ENCODE measurements around the gene SLC25A22. TPM values are rescaled to one million over a fixed set of nuclear protein-coding genes. Genes with fewer than 3 reads are reported as not detected.

SLC25A22 gene
- total and polyA plus RNA-seq, 4 donors: 10.6 to 38.2 (median 27.5) TPM

DNA sequence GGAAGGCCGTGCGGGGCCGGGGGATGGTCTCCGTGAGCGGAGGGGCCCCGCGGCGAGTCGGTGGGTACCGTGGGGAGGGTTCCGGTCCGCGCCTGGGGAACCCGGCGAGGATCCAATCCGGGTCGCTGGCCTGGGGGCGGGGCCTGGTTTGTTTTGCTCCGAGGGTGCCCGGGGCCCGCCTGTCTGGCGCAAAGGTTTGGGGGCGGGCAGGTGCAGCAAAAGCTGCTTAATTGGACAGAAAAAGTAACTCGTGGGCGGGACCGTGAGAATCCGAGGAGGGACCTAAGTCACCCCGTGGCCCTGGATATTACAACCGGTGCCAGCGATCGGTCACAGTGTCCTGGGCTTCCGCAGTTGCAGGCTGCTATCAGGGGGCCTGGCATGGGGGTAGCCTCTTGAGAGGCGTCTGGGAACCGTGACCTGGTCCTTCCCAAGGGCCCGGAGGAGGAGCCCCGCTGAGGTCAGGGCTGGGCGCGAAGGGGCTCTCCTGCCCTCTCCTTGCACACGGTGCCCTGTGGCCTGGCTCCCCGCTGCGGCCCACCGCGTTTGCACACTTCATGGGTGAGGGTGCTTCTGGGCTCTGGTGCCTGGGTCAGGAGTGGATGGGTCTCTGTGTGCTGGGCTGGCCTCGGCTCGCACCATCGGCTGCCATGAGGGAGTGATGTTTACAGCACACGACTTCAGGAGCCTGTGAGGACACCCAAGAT, 22.0 kb upstream of the SLC25A22 start:
- H3K36me3 ChIP-seq (ENCODE audit: control insufficient read depth in 4 of 4, insufficient read depth in 4 of 4, low read length in 4 of 4): peaks cover 0 to 37% (median 2%) of the 10 kb centered on the region in 4 donors
- TF ChIP-seq, protein P1, sequence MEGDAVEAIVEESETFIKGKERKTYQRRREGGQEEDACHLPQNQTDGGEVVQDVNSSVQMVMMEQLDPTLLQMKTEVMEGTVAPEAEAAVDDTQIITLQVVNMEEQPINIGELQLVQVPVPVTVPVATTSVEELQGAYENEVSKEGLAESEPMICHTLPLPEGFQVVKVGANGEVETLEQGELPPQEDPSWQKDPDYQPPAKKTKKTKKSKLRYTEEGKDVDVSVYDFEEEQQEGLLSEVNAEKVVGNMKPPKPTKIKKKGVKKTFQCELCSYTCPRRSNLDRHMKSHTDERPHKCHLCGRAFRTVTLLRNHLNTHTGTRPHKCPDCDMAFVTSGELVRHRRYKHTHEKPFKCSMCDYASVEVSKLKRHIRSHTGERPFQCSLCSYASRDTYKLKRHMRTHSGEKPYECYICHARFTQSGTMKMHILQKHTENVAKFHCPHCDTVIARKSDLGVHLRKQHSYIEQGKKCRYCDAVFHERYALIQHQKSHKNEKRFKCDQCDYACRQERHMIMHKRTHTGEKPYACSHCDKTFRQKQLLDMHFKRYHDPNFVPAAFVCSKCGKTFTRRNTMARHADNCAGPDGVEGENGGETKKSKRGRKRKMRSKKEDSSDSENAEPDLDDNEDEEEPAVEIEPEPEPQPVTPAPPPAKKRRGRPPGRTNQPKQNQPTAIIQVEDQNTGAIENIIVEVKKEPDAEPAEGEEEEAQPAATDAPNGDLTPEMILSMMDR (IDR thresholded peaks at IDR 0.05; ENCODE audit: control extremely low read depth, extremely low read depth): no peak
- WGBS, 2 donors: 2 to 5% methylated on average over 38 to 47 of the region's 47 CpGs
- H3K4me3 ChIP-seq: peak overlapping the region; percentile 85
- no peaks in the 10 kb centered on the region for H3K27me3 ChIP-seq (ENCODE audit: control insufficient read depth in 3 of 3, insufficient read depth in 3 of 3, low read length in 2 of 3)
- H3K4me1 ChIP-seq (ENCODE audit: control insufficient read depth in 5 of 5, insufficient read depth in 5 of 5, low read length in 5 of 5): peaks cover 4 to 25% (median 5%) of the 10 kb centered on the region in 5 donors
- peak; percentile 50 for ATAC-seq (ENCODE audit: insufficient read depth, low FRiP score)
- DNase-seq: peak; percentile 57 to 76 (median 75)
- H3K9me3 ChIP-seq (ENCODE audit: control insufficient read depth in 4 of 4, insufficient read depth in 3 of 4, low read length in 3 of 4): peaks cover 0 to 3% (median 0%) of the 10 kb centered on the region in 4 donors
- H3K27ac ChIP-seq (ENCODE audit: low read depth in 1 of 2, low read length in 1 of 2): peak overlapping the region; percentile 94 to 95
- H3K9ac ChIP-seq (ENCODE audit: insufficient read depth in 1 of 2, low read length in 2 of 2): peak overlapping the region in 1 of 2 donors; percentile 37

DNA sequence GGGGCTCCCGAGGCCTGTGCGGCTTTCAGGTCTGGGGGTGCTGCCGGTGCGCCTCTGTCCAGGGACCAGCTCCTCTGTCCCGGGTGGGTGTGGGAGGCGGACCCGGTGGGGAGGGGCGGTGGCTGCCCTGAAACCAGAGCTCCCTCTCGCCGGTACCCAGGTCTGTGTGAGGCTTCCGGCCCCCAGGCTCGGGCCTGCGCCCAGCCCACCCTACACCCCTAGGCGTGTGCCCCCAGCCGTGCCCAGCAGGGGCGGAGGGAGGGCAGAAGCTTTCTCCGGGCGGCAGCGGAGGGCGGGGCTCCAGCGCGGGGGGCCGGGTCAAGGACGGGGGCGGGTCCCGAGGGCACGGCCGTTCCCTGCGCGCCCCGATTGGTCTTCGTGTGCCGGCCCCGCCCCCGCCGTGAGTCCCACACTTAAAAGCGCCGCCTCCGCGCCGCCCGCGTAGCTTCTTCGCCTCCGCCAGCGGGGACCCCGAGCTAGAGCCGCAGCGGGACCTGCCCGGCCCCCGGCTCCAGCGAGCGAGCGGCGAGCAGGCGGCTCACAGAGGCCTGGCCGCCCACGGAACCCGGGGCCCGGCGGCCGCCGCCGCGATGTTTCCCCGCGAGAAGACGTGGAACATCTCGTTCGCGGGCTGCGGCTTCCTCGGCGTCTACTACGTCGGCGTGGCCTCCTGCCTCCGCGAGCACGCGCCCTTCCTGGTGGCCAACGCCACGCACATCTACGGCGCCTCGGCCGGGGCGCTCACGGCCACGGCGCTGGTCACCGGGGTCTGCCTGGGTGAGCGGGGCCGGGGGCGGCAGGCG, 21.2 kb upstream of the SLC25A22 start:
- peak overlapping the region; percentile 4 to 46 for H3K9ac ChIP-seq (ENCODE audit: insufficient read depth in 1 of 2, low read length in 2 of 2)
- peaks cover 4 to 23% (median 5%) of the 10 kb centered on the region in 5 donors for H3K4me1 ChIP-seq (ENCODE audit: control insufficient read depth in 5 of 5, insufficient read depth in 5 of 5, low read length in 5 of 5)
- 1% methylated on average over 60 to 96 of the region's 96 CpGs for WGBS, 2 donors
- H3K9me3 ChIP-seq (ENCODE audit: control insufficient read depth in 4 of 4, insufficient read depth in 3 of 4, low read length in 3 of 4): peaks cover 0 to under 1% (median 0%) of the 10 kb centered on the region in 4 donors
- peak; percentile 90 for ATAC-seq (ENCODE audit: insufficient read depth, low FRiP score)
- H3K4me3 ChIP-seq: peak overlapping the region; percentile 85
- TF ChIP-seq, protein P1 (IDR thresholded peaks at IDR 0.05; ENCODE audit: control extremely low read depth, extremely low read depth): no peak
- peak; percentile 90 to 94 (median 90) for DNase-seq
- H3K27ac ChIP-seq (ENCODE audit: low read depth in 1 of 2, low read length in 1 of 2): peak overlapping the region; percentile 94 to 95
- no peaks in the 10 kb centered on the region for H3K27me3 ChIP-seq (ENCODE audit: control insufficient read depth in 3 of 3, insufficient read depth in 3 of 3, low read length in 2 of 3)
- H3K36me3 ChIP-seq (ENCODE audit: control insufficient read depth in 4 of 4, insufficient read depth in 4 of 4, low read length in 4 of 4): peaks cover 0 to 29% (median 1%) of the 10 kb centered on the region in 4 donors

DNA sequence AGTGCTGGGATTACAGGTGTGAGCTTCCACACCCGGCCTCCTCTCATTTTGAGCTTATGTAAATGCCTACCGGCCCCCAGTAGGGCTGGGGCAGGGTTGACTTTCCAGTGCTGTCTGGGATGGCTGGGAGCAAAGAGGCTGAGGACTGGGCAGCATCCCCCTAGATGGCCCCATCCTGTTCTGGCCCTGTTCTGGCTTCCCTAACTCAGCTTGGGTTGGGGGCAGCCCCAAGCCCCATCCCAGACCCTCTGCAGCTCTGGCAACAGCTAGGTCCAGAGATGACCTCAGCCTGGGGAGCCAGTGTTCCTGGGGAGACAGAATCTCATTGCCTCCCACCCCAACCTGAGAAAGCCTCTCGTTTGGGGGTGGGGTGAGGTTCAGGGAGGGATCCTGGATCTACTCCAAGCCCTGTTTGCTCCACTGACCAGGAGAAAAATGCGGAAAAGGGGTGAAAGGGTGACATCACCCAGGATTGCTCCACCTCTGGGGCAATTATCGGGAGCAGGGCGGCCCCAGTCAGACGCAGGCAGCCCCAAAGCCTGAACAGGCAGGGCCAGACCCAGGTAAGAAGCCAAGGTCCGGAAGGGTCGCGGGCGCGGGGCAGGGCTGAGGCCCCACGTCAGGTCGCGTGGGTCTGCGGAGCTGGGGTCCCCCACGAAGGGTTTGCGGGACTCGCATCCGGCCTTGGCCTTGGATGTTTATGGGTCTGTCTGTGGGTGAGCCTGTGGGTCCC, 20.5 kb upstream of the SLC25A22 start, which contains the start of gene PNPLA2:
Gene PNPLA2 (plus strand): TSS at position 519 of the 733 bp plus-strand sequence. CDS start 805 bp downstream, outside the sequence.
- 18 to 33% methylated on average over 18 to 20 of the region's 20 CpGs for WGBS, 2 donors
- TF ChIP-seq, protein P1 (IDR thresholded peaks at IDR 0.05; ENCODE audit: control extremely low read depth, extremely low read depth): no peak
- DNase-seq (peak in 1 of 3 donors; percentile 41), ATAC-seq (ENCODE audit: insufficient read depth, low FRiP score) (peak; percentile 6)
- H3K27me3 ChIP-seq (ENCODE audit: control insufficient read depth in 3 of 3, insufficient read depth in 3 of 3, low read length in 2 of 3): no peaks in the 10 kb centered on the region
- H3K9me3 ChIP-seq (ENCODE audit: control insufficient read depth in 4 of 4, insufficient read depth in 3 of 4, low read length in 3 of 4): no peaks in the 10 kb centered on the region
- peak within 1 kb of the TSS; percentile 85 for H3K4me3 ChIP-seq
- peak within 1 kb of the TSS; percentile 4 to 46 for H3K9ac ChIP-seq (ENCODE audit: insufficient read depth in 1 of 2, low read length in 2 of 2)
- H3K27ac ChIP-seq (ENCODE audit: low read depth in 1 of 2, low read length in 1 of 2): peak within 1 kb of the TSS; percentile 94 to 95
- H3K36me3 ChIP-seq (ENCODE audit: control insufficient read depth in 4 of 4, insufficient read depth in 4 of 4, low read length in 4 of 4): peaks cover 0 to 23% (median 3%) of the 10 kb centered on the region in 4 donors
- peaks cover 4 to 23% (median 5%) of the 10 kb centered on the region in 5 donors for H3K4me1 ChIP-seq (ENCODE audit: control insufficient read depth in 5 of 5, insufficient read depth in 5 of 5, low read length in 5 of 5)

Data from lung (tissue), 12 donors.